HEK293T (cell line): ENCODE results near the gene PAPSS2.

Experiments used
- CTCF ChIA-PET: fragments of 350-600 bp; formaldehyde crosslinking; extraction: SDS; loops from one replicate; lab custom pipeline; 2021; ENCODE audit warnings: antibody characterized with exemption, inconsistent platforms; lab: Yijun Ruan, JAX
- POLR2A ChIA-PET: fragments of 350-600 bp; formaldehyde crosslinking; extraction: SDS; loops from one replicate; lab custom pipeline; 2020; ENCODE audit warnings: antibody characterized with exemption, inconsistent platforms; lab: Yijun Ruan, JAX
- DNase-seq: peaks from one replicate; pipeline ENCODE4 v3.0.0; 2012; ENCODE audit warnings: mixed read lengths; ENCODE audit errors: extremely low spot score
- ARNT ChIP-seq: fragments of 450-650 bp; IDR thresholded peaks from 2 replicates; pipeline ENCODE4 v1.6.1; 2017; ENCODE audit warnings: mild to moderate bottlenecking
- BHLHE40 ChIP-seq: fragments of 450-650 bp; IDR thresholded peaks from 2 replicates; pipeline ENCODE4 v1.6.1; 2016; ENCODE audit warnings: mild to moderate bottlenecking, moderate library complexity, borderline replicate concordance
- CTBP1 ChIP-seq: fragments of 450-650 bp; IDR thresholded peaks from 2 replicates; pipeline ENCODE4 v1.6.1; 2016; ENCODE audit warnings: borderline replicate concordance
- ELF4 ChIP-seq: fragments of 450-650 bp; IDR thresholded peaks from 2 replicates; pipeline ENCODE4 v1.6.1; 2017; ENCODE audit warnings: antibody characterized with exemption
- FOXA1 ChIP-seq: fragments of 450-650 bp; IDR thresholded peaks from 2 replicates; pipeline ENCODE4 v1.6.1; 2016; ENCODE audit warnings: mild to moderate bottlenecking
- FOXK2 ChIP-seq: fragments of 450-650 bp; IDR thresholded peaks from 2 replicates; pipeline ENCODE4 v1.6.1; 2016; ENCODE audit warnings: mild to moderate bottlenecking
- HDGF ChIP-seq: fragments of 450-650 bp; IDR thresholded peaks from 2 replicates; pipeline ENCODE4 v1.6.1; 2017; ENCODE audit warnings: antibody characterized with exemption, borderline replicate concordance
- L3MBTL2 ChIP-seq: fragments of 450-650 bp; conservative IDR thresholded peaks from 2 replicates; pipeline ENCODE4 v1.6.1; 2016; ENCODE audit warnings: mild to moderate bottlenecking
- LEF1 ChIP-seq: fragments of 450-650 bp; IDR thresholded peaks from 2 replicates; pipeline ENCODE4 v1.6.1; 2017; ENCODE audit warnings: mild to moderate bottlenecking, borderline replicate concordance
- NFRKB ChIP-seq: fragments of 450-650 bp; IDR thresholded peaks from 2 replicates; pipeline ENCODE4 v1.6.1; 2016; ENCODE audit warnings: mild to moderate bottlenecking, moderate library complexity
- SP1 ChIP-seq: fragments of 450-650 bp; IDR thresholded peaks from 2 replicates; pipeline ENCODE4 v1.6.1; 2017
- SUZ12 ChIP-seq: fragments of 450-650 bp; IDR thresholded peaks from 2 replicates; pipeline ENCODE4 v1.6.1; 2016; ENCODE audit warnings: mild to moderate bottlenecking
- TARDBP ChIP-seq: fragments of 450-650 bp; IDR thresholded peaks from 2 replicates; pipeline ENCODE4 v1.6.1; 2016
- ZNF384 ChIP-seq: fragments of 450-650 bp; IDR thresholded peaks from 2 replicates; pipeline ENCODE4 v1.6.1; 2016
- TF ChIP-seq, protein P1 (sequence below): fragments of 450-650 bp; IDR thresholded peaks from 2 replicates; pipeline ENCODE4 v1.6.1; 2016

Gene PAPSS2

DNA sequence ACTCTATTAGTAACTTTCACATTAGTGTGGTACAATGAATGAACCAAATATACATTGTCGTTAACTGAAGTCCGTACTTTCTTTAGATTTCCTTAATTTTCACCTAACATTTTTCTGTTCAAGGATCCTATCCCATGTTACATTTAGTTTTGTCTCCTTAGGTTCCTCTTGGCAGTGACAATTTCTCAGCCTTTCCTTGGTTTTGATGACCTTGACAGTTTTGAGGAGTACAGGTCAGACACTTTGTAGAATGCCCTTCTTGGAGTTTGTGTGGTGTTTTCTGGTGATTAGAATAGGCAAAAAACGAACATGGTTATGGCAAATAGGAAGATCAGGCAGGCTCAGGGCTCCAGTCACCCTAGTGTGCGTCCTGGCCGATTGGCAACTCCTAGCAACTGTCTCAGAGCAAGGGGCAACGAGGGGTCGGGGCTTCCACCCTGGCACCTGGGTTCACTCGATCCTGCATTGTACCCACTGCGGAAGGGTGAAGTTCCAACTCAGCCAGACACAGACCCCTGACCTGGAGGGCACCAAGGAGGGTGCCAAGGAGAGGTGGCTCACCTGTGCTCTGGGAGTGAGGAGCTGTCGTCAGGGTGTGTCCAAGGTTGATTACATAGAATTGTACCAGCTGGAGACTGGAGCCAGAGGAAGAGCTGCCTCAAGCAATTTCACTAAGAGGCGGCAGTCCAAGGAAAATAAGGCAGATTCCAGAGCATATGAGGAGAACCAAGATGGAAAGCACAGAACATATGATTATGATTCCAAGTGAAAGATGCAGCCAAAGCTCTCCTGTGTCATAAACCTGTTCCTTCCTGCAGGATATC lies 37.5 kb downstream of the PAPSS2 start:
- POLR2A ChIA-PET, result no interaction called here
- CTCF ChIA-PET, result no interaction called here
- no peak for TF ChIP-seq SP1
- DNase-seq, result no peak

DNA sequence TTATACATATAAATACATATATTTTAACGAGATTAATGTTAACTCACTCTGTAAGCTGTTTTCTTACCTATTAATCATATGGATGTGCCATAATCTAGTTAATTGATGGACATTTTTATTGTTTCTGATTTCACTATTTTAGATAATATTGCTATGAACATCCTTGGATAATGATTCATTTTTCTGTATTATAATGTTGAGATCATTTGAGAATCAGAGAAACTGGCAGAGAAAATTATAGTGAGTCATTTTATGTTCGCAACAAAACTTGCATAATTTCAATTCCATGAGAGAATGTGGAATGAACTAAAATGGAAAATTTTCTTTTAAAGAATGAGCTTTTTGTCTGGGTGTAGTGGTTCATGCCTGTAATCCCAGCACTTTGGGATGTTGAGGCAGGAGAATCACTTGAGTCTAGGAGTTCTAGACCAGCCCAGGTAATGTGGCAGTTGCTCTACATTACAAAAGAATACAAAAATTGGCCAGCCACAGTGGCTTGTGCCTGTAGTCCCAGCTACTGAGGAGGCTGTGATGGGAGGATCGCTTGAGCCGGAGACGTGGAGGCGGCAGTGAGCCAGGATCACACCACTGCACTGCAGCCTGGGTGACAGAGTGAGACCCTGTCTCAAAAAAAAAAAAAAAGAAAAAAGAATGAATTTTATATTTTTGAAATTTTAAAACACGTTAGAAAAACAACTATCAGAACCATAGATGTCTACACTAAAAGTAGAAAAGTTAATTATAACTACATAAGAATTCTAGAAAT lies 40.5 kb downstream of the PAPSS2 start:
- ChIA-PET POLR2A (no interaction called here), CTCF (no interaction called here)
- TF ChIP-seq NFRKB (no peak), SP1 (no peak)
- TF ChIP-seq, protein P1, sequence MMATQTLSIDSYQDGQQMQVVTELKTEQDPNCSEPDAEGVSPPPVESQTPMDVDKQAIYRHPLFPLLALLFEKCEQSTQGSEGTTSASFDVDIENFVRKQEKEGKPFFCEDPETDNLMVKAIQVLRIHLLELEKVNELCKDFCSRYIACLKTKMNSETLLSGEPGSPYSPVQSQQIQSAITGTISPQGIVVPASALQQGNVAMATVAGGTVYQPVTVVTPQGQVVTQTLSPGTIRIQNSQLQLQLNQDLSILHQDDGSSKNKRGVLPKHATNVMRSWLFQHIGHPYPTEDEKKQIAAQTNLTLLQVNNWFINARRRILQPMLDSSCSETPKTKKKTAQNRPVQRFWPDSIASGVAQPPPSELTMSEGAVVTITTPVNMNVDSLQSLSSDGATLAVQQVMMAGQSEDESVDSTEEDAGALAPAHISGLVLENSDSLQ, result peak; percentile 25; the same call in 1 of the 2 replicates
- no peak for DNase-seq

DNA sequence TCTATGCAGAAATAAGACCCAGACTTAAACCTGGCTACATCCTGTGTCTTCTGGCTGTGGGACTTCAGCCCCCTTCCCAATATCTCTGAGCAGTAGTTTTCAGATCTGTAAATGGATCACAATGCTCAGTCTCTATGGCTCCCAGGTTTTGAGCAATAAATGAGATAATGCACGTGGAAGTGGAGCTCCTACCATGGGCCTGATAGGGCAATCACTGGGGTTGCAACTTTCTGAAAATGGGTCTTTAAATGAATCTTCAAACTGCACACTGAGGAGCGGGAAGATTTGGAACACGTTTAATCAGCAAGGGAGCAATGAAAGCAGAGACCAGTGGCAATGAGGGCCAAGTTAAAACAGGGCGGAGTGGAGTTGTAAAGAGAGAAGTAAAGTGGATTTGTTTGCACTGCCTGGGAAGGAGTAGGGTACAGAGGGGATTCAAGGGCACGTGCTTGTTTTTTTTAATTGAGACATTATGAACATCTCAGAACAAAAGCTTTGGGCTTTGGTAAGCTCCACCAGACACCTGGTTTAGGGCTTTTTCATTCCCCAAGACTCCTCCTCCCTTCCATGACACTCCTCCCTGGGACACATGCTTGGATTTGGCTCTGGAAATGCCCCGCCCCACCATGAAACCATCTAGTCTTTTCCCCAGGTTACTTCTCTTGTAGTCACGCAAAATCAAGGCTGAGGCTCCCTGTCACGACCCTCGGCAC lies 42.7 kb downstream of the PAPSS2 start:
- ChIA-PET CTCF (no interaction called here), POLR2A (interaction anchor here (1.2 kb wide), 1 partner anchor 43 kb away, joined by 3 read pairs; no protein-coding TSS in a partner anchor)
- no peak for DNase-seq
- TF ChIP-seq L3MBTL2, result peak; percentile 49
- TF ChIP-seq BHLHE40, result no peak

DNA sequence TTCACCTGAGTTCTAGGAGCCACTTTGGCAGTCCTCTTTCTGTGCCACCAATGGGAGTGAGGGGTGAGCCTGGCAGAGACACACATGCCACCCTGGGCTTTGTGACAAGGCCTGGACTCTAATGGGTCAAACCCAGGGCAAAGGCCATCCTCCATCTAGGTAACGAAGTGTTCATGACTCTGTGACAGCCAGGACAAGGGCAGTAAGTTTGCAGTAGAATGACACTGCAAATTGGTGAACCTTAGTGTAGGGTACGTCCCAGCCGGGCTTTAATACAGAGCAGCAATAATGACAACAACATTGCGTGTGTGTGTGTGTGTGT lies 43.3 kb downstream of the PAPSS2 start:
- CTCF ChIA-PET, result no interaction called here
- no peak for TF ChIP-seq ZNF384
- POLR2A ChIA-PET, result no interaction called here
- DNase-seq, result no peak

- ChIA-PET CTCF (interaction anchor here (0.7 kb wide), 1 partner anchor 114 kb away, joined by 3 read pairs; the partner anchor contains the start of gene ATAD1), POLR2A (no interaction called here)
These were observed 44.1 kb downstream of the PAPSS2 start for GRCh38 chr10:87703771-87704170.

DNA sequence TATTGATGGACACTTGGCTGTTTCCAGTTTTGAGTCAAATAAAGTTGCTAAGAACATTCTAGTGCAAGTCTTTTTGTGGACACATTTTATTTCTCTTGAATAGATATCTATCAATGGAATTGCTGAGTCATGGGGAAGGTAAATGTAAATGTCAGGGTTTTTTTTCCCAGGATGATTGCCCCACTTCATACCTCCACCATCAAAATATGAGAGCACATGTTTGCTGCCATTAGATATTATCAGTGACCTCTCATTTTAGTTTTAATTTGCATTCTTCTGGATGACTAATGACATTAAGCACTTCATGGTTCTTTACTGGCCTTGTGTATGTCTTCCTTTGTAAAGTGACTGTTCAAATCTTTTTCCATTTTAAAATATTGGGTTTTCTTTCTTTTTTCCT lies 45.7 kb downstream of the PAPSS2 start:
- ChIA-PET CTCF (no interaction called here), POLR2A (no interaction called here)
- no peak for TF ChIP-seq CTBP1
- no peak for DNase-seq

More at GRCh38 chr10:87703771-87704170, 44.1 kb downstream of the PAPSS2 start:
- no peak for DNase-seq
- TF ChIP-seq ARNT (no peak), NFRKB (no peak), HDGF (no peak), TARDBP (no peak), FOXK2 (no peak), BHLHE40 (no peak), ELF4 (no peak), SUZ12 (no peak), LEF1 (no peak), FOXA1 (no peak), ZNF384 (no peak), L3MBTL2 (no peak)
- TF ChIP-seq, protein P1, result no peak

DNA sequence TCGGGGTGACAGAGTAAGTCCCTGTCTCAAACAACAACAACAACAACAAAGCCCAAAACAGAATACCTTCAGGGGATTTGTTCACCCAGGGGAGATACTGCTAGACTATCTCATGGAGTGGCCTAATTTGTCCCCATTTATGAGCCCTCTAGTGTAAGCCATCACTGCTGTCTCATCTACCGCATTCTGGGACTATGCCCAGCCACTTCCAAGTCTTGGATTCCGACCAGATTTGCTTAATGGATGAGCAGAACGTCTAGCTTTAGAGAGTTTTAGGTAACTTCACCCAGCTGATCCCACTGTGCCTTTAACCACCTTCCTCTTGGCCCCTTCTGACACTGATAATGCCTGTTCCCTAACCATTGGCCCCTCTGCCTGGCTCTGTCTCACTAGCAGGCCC lies 47.1 kb downstream of the PAPSS2 start:
- no peak for TF ChIP-seq TARDBP
- no peak for TF ChIP-seq ZNF384
- no peak for TF ChIP-seq L3MBTL2
- no peak for TF ChIP-seq SP1
- TF ChIP-seq LEF1, result no peak
- TF ChIP-seq NFRKB, result no peak
- TF ChIP-seq, protein P1, result no peak
- TF ChIP-seq BHLHE40, result no peak
- TF ChIP-seq FOXA1, result no peak
- no peak for TF ChIP-seq SUZ12
- DNase-seq, result no peak
- POLR2A ChIA-PET, result interaction anchor here (0.7 kb wide), 1 partner anchor 9 kb away, joined by 3 read pairs; no protein-coding TSS in a partner anchor
- CTCF ChIA-PET, result no interaction called here
